Measurements from ENCODE around the gene PROX1. TPM values are rescaled to one million over a fixed set of nuclear protein-coding genes. Genes with fewer than 3 reads are reported as not detected.

The PROX1 gene
- total and polyA plus RNA-seq, 9 of the 15 experiments (the other 6 are each of a cell fraction or from before 2014, with no cell fraction given), result 0.14 to 0.22 TPM; not detected in 7

DNA sequence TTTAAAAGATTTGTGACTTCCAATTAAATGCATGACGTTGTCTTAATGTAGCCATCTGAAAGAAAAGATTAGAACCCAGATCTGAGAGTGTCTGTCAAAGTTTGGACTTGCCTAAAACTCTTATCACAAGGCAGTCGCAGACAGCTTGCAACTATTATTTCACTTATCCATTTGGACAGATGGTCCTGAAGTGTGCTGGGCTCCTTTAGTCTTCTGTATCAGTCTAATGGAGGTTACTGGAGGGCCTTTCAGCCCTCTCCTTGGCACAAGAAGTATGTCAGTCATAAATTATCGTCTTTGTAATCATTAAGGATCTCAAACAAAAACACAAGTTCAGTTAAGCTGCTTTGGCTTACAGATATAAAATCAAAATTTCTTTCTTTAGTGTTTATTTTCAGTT is 15.5 kb downstream of the PROX1 start (continued):
- TF ChIP-seq RERE (CRISPR knock-in tag; IDR thresholded peaks at IDR 0.05; ENCODE audit: borderline replicate concordance), result no peak
- TF ChIP-seq MTA3 (IDR thresholded peaks at IDR 0.05; ENCODE audit: borderline replicate concordance), result no peak
- TF ChIP-seq NEUROD1 (IDR thresholded peaks at IDR 0.05; ENCODE audit: borderline replicate concordance, low read depth, low read length, partially characterized antibody), result no peak
- TF ChIP-seq ZNF75A (CRISPR knock-in tag; IDR thresholded peaks at IDR 0.05), result no peak
- no peak for TF ChIP-seq ZNF263 (CRISPR knock-in tag; IDR thresholded peaks at IDR 0.05; ENCODE audit: borderline replicate concordance)
- TF ChIP-seq BRD4 (IDR thresholded peaks at IDR 0.05), result no peak
- no peak for TF ChIP-seq SNIP1 (IDR thresholded peaks at IDR 0.05; ENCODE audit: low read depth)
- TF ChIP-seq NUFIP1 (IDR thresholded peaks at IDR 0.05; ENCODE audit: partially characterized antibody), result no peak
- TF ChIP-seq NFIC (IDR thresholded peaks at IDR 0.05), result peak; percentile 78
- no peak for TF ChIP-seq C11orf30 (IDR thresholded peaks at IDR 0.05; ENCODE audit: low read depth)
- TF ChIP-seq ZNF764 (CRISPR knock-in tag; IDR thresholded peaks at IDR 0.05; ENCODE audit: low read depth), result no peak
- no peak for TF ChIP-seq U2AF1 (optimal IDR thresholded peaks at IDR 0.05; ENCODE audit: low read depth, low read length)
- TF ChIP-seq SMARCA4 (IDR thresholded peaks at IDR 0.05), result peak; percentile 74
- TF ChIP-seq SMC3 (conservative IDR thresholded peaks at IDR 0.05; ENCODE audit: insufficient read depth, low read depth, low read length), result no peak
- no peak for TF ChIP-seq SIX5 (IDR thresholded peaks at IDR 0.05; ENCODE audit: borderline replicate concordance in 1 of 2, insufficient read depth in 1 of 2, low read depth in 1 of 2, low read length in 2 of 2)
- TF ChIP-seq ZNF253 (CRISPR knock-in tag; conservative IDR thresholded peaks at IDR 0.05), result no peak
- TF ChIP-seq TBL1XR1 (IDR thresholded peaks at IDR 0.05; ENCODE audit: low read length in 2 of 2), result peak in 1 of 2 experiments; percentile 73; a peak in 2 of 4 replicates
- no peak for TF ChIP-seq RFX7 (CRISPR knock-in tag; IDR thresholded peaks at IDR 0.05)
- no peak for TF ChIP-seq ZNF511 (CRISPR knock-in tag; IDR thresholded peaks at IDR 0.05)
- no peak for TF ChIP-seq ZNF507 (tag; conservative IDR thresholded peaks at IDR 0.05)
- no peak for TF ChIP-seq RBM17 (IDR thresholded peaks at IDR 0.05; ENCODE audit: borderline replicate concordance, low read depth, low read length)
- peak; percentile 87 for TF ChIP-seq MTA2 (IDR thresholded peaks at IDR 0.05; ENCODE audit: low read depth)
- no peak for TF ChIP-seq CBX5 (IDR thresholded peaks at IDR 0.05; ENCODE audit: borderline replicate concordance, low read depth)
- TF ChIP-seq ZNF584 (CRISPR knock-in tag; IDR thresholded peaks at IDR 0.05; ENCODE audit: low read depth), result 0 out of 2 replicates have a peak, but pooled peaks have one; percentile 50
- TF ChIP-seq ZNF121 (CRISPR knock-in tag; conservative IDR thresholded peaks at IDR 0.05), result no peak
- TF ChIP-seq RBM25 (IDR thresholded peaks at IDR 0.05; ENCODE audit: low read depth, low read length, severe bottlenecking), result no peak
- no peak for TF ChIP-seq HDAC1 (IDR thresholded peaks at IDR 0.05)

All from K562 (cell line).